Stimulated activated CD8-positive, alpha-beta memory T cell treated with anti-CD3 and anti-CD28 coated beads, Interleukin-2, amount 100 ng/mL, for 1 hour (primary cell): ENCODE data around the gene NDST3.
"Not testable (repeated sequence)": the region's sequence is repeated elsewhere in the genome, so short reads cannot be mapped to it uniquely, and the experiment has no call there.

Source experiments
- DNase-seq, 2 donors: peaks; one replicate each; pipeline ENCODE4 v3.0.0-alpha.2; 2020; ENCODE audit warnings: low read depth in 2 of 2

NDST3 gene

DNA sequence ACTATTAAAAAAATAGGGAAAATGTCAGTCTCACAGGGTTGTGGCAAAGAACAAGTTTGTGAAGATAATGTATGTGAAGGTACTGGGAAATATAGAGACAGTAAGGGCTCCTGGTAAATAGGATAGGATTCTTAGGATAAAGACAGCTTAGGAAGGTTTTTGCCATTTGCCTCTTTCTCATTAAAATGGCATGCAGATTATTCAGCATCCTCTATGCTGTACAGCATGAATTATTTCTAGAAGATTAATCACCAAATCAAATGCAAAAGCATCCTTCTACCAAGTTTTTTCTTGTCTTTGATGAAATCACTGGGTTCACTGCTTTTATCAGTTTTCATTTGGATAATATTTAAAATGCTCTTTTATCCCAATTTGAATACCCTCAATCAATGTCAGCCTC lies 142.8 kb downstream of the NDST3 start:
- no peak for DNase-seq

DNA sequence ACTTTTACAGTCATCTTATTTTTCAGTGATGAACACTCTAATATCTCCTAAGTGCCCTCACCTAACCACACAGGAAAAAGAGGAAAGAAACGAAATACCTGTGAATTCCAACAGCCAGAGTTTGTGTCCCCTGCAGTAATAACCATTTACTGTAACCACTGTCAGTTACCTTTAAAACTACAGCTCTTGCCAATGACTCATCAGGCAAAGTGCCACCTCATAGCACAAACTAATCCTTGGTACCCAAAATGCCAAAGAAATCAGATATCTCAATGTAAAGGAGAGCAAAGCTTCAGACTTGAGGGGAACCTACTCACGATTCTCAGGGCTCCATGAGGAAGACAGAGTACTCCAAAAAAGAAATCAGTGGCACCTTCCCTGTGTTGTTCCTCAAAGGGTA lies 146.5 kb downstream of the NDST3 start:
- DNase-seq, result no peak

DNA sequence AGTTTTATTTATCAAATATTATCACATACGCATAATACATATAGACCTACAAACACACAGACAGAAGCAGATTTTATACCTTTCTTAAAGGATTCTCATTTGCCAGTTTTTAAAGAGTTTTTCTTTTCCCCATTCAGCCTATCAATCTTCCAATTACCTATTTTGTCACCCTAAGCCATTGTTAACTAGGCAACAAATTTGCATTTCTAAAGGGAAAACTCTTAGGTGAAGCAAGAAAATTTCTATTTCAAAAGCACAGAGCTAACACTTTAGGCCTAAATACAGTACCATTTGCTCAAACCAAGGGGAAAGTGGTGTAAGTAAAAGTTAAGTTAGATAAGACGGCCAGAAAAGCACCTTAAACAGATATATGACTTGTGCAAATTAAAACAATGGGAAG lies 156.6 kb downstream of the NDST3 start:
- DNase-seq, result no peak

DNA sequence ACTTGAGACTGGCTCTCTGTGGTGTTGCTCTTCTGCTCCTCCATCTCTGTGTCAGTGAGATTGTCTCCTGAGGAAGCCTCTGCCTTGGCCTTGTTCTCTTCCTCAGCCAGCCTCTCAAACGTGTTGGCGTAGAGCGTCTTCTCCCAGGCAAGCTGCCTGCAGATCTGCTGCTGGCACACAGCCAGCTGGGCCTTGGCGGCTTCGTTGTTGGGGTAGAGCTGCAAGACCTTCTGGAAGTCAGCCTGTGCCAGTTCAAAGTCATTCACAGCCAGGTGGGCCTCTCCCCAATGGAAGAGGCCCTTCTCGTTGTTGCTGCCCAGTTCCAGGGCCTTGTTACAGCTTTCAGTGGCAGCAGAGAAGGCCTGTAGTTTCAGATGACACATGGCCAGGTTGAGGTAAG lies 159.1 kb downstream of the NDST3 start:
- no peak for DNase-seq

DNA sequence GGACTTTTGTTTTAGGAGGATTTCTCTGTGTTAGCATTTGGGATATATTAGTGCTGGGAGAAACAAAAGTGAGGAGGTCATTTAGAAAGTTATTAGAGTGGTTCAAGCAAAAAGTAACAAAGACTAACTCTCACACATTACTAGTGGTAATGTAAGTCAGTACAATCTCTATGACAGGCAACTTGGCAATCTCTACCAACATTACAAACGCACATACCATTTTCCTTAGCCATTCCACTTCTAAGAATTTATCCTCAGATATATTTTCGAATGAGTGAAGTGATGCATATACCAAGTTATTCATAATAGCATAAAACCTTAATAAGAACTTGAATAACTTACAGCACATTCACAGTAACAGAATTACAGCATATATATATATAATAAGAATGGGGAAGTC lies 172.3 kb downstream of the NDST3 start:
- DNase-seq, result no peak

DNA sequence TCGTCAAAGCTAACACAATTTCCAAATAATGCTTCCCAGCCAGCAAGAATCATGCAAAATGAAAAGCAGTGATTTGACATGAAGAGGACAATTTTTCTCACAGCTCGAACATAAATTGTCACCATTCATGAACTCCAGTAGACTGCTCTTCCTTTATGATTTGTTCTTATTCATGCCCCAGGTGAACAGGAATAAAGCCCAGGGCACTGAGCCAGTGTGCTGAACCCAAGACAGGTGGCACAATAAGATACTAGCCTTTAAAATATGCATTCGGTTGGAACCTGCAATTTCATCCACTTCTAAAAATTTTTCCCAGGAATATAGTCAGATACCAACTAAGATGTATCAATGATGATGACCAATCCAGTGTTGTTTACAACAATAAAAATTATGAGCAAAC lies 178.8 kb downstream of the NDST3 start:
- DNase-seq, result no peak

DNA sequence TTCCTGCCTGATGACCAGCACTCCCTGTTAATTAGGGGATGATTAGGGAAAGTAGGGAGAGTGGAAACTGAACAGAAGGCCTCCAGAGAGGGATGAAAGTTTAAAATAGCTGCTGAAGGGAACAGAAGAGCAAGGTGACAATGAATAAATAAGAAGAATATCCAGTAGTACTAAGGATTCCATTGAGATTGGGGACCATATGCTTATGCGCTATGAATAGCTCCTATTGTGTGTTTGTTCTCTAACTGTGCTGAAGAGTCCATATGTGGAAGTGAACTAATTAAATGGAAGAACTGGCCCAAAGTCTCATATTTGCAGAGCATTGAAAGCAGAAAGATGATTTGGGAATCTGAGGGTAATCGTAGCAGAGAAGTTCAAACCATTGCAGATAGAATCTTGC lies 181.5 kb downstream of the NDST3 start:
- DNase-seq, result no peak

DNA sequence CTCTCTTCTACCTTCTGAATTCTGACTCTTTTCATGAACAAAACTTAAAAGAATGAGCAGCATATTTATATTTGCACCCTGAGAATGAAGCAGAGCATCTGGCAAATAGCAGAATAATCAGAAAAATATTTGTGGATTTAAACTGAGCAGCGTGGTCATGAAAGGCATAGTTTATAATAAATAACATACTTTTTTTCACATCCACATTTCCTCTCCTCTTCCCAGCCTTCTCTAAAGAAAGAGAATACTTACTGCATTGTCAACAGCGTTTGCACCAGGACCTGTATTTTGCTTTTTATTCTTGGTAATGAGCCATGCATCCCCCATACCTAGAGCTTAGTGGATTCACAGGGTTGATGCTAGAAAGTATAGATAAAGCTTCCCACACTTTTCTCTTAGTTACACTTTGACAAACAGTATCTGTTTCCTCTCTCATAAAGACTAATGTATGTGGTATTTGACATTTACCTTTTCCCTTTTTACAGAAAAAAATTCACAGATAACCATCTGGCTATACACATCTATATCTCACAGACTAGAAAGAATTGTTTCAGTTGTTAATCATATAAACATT lies 187.0 kb downstream of the NDST3 start:
- DNase-seq, result no peak

DNA sequence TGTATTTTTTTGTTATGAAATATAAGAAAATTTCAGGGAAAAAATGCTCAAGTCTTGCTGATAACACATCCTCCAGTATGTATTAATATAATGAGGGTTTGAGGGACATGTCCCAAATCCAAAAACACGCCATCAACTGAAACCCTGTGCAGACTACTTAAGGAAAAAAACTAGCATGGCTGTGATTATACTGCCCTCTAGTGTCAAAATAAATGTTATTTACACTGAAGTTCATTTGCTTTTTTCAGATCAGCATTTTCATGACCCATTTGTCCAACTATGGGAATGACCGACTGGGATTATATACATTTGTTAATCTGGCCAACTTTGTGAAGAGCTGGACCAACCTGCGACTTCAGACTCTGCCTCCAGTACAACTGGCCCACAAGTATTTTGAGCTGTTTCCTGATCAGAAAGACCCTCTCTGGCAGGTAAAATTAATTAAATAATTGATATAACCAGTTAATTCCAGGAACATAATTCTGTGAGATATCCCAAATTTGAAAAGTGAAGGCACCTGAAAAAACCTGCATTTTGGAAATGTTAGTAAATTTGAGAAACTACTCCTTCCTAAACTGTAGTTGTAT lies 190.1 kb downstream of the NDST3 start:
- no peak for DNase-seq

DNA sequence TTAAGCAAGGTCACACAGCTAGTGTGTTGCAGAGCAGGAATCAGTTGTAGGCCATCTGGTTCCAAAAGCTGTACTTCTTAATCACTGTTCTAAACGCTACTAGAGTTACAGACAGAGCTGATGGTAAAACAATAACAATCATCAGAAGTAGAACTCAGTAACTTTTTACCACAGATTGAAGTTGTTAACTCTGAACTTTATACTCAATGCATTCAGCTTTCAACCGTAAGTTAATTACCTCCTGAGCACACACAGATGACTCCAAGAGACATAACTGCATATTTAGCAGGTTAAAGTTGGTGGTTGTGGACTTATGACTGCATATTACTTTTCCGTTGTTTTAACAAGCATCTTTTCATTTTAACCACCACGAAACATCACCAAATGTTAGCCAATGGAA lies 191.2 kb downstream of the NDST3 start:
- DNase-seq, result no peak

DNA sequence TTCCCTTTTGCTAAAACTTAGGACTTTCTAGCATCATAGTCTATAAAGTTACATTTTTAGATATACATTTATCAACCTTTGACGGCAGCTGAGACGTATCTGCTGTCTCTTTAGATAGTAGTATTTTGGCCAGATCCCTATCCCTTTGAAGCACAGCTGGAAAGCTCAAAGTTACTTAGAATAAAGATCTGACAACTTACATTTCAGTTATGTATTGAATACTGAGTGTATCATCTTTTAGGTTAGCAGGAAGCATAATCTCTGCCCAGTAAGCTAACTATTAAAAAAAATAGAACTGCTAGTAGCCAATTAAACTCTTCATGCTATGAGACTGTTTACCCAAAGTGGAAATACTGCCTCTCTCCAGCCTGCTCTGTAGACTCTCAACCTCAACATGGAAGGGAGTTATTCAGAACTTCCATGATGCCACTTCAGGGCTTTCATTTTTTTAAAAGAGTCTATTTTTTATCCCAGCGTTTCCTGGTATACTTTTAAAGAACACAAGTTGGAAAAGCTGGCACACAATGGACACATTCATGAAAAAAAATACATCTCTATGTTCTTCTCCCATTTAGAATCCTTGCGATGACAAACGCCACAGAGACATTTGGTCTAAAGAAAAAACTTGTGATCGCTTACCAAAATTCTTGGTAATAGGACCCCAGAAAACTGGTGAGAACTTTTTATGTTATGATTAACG lies 192.2 kb downstream of the NDST3 start:
- DNase-seq, result no peak

DNA sequence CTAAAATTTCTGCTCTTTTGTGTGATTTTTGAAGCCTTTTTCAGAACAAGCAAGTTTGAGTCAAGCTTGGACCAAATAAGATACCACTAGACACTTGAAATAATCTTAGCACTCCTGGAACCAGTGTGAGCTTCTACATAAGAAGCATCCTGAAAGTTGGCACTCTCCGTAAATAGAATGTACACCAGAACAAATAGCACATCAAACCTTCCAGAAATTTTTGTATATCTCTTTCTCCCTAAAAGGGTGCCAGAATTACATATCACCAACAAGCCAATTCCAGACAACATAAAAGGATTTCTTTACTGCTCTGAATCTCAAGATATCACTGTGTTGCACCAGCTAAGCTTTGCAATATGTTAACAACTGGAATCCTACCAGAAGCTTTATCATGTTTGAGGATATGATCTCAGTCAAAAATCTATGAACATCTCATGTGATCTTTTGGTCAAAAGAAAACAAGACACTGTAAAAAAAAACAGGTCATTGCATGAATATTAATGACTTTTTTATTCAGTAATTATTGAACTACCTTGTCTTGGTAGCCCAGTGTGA lies 201.4 kb downstream of the NDST3 start:
- no peak for DNase-seq

DNA sequence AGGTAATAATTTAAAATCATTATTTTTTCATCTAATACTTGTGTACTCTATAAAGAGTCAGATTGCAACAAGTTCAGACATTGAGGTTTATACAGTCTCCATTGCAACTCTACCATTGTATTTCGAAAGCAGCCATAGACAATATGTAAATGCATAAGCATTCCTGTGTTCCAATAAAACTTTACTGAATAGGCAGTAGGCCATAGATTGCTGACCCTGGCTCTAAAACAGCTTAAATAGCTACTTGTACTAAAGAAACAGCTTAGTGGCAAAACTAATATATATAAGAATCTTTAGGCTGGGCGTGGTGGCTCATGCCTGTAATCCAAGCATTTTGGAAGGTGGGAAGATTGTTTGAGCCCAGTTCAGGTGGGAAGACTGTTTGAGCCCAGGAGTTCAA lies 203.2 kb downstream of the NDST3 start:
- DNase-seq, result no peak

DNA sequence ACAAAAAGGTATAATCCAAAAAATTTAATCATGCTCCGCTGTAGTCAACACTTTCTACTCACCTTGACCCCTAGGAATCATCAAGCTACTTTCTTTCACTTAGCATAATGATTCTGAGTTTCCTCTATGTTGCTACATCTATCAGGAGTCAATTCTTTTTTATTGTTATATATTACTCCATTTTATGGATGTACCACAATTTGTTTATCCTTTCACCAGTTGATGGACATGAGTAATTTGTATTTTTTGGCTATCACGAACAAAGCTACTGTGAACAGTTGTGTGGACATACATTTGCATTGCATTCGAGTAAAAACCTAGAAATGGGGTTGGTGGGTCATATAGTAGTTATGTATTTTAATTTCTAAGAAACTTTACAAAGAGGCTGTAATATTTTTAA lies 215.6 kb downstream of the NDST3 start:
- DNase-seq, result no peak

DNA sequence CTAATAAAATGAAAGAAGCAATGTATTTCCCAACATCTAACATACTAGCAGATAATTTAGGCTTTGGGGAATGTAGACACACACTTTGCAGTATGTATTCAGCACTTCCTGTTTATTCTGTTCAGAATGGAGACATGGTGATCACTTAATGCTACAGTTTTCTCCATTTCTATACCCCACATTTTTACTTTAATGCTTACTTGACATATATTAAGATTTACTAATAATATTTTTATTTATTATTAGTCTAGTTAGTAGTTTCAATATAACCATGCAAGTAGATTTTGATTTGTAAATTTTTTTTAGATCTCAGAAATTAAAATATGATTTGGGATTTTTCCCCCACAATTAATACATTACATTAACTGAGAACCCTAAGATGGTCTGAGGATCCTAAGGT lies 220.1 kb downstream of the NDST3 start:
- no peak for DNase-seq

DNA sequence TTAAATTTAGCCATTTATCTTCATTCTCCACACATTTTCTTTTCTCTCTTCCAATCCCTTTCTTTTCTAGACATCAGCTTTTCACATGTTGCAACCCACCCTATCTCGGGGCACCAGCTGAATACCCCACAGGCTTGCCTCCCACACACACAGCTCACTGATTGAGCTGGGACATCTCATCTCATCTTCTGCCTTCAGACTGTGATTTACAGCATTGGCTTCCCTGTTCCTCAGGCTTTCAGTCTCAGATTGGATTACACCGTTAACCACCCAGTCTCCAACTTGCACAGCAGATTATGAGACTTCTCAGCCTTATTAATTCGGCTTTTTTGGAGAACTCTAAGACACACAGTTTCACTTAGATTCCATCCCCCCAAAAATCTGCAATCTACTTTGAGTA lies 224.8 kb downstream of the NDST3 start:
- DNase-seq, result no peak

DNA sequence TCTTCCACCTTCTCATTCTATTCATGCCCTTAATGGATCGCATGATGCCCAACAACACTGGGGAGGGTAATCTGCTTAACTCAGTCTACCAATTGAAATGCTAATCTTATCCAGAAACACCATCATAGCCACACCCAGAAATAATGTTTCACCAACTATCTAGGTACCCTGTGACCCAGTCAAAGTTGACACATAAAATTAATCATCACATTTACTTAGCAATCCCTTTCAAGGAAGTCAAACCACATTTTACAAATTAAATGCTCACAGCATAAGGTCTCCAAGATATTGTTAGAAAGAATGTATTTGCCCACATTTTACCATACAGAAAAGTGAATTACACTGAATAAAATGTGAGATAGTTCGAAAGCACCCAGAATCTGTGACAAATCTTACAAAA lies 226.0 kb downstream of the NDST3 start:
- no peak for DNase-seq

DNA sequence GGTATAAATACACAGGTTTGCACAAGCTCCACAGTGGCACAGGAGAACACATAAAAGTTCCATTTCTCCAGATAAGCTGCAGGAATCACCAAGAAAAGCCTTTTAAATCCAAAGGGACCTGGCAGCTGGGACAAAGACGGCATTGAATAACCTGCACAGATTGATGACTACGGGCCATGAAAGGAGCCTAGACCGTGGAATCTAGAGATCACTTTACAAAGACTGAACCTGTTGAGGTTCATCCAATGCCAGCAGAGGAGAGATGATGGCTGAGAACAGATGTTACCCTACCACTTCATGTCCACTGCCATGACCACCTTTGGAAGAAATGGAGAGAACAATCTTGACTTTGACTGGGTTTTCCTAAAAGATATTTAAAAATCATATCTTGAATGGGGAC lies 229.8 kb downstream of the NDST3 start:
- DNase-seq, result no peak

DNA sequence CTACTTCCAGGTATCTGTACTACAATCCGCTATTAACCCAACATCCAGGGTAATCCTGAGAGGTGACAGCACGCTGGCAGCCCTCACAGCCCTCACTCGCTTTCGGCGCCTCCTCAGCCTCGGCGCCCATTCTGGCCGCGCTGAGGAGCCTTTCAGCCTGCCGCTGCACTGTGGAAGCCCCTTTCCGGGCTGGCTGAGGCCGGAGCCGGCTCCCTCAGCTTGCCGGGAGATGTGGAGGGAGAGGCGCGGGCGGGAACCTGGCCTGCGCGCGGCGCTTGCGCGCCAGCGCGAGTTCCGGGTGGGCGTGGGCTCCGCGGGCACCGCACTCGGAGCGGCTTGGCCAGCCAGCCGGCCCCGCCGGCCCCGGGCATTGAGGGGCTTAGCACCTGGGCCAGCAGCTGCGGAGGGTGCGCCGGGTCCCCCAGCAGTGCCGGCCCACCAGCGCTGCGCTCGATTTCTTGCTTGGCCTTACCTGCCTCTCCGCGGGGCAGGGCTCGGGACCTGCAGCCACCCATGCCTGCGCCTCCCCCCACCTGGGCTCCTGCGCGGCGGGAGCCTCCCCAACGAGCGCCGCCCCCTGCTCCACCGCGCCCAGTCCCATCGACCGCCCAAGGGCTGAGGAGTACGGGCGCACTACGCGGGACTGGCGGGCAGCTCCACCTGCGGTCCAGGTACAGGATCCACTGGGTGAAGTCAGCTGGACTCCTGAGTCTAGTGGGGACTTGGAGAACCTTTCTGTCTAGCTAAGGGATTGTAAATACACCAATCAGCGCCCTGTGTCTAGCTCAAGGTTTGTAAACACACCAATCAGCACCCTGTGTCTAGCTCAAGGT lies 231.2 kb downstream of the NDST3 start:
- DNase-seq, result no peak

DNA sequence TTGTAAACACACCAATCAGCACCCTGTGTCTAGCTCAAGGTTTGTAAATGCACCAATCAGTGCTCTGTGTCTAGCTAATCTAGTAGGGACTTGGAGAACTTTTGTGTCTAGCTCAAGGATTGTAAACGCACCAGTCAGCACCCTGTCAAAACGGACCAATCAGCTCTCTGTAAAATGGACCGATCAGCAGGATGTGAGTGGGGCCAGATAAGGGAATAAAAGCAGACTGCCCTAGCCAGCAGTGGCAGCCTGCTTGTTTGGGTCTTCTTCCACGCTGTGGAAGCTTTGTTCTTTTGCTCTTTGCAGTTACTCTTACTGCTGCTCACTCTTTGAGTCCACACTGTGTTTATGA lies 231.8 kb downstream of the NDST3 start:
- not testable (repeated sequence) for DNase-seq

DNA sequence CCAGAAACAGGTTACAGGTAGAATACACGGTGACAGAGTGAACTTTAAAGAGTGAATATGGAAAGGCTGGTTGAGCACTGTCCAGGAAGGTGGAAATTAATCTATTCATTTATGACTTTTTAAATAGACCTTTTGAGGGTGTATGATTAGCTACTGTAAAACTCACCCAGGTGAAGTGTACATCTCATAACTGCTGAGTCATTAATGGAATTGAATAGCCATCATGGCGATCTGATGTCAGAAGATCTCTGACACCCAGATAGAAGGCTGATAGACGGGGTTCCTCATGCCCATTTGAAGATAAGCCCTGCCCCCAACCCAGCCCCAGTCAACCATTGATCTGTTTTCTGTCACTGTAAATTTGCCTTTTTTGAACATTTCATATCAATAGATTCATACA lies 234.5 kb downstream of the NDST3 start:
- DNase-seq, result no peak

DNA sequence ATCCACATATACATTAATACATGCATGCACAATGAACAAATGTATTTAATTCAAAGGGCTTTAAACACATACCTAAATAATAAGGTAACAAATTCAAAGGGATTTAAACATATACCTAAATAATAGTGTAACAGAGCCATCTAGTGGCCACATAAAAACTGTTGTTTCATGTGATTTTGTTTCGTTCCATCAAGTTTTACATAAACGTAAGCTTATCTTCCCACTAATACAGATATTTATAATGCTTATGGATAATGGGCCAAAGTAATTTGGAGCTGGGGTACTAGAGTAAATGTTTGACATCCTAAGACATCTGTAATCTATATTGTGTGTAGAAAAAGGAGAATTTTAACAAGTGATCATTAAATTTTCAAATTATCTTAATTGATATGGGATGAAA lies 236.2 kb downstream of the NDST3 start:
- DNase-seq, result no peak

DNA sequence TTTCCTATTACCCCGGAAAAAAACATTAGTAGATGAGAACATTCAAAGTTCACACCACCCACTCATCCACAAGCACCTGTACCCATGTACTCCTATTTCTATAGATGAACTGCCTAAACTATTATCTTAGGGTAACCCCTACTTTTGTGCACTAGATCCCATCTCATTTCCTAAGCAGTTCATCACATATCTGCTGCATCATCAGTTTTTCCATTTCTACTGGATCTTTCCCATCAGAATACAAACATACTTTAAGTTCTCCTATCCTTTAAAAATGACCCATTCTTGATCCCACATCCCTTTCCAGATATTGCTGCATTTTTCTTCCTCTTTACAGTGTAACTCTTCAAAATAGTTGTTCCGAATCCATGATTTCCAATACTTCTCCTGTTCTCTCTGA lies 237.5 kb downstream of the NDST3 start:
- no peak for DNase-seq
